BJ (cell line): ENCODE data around the gene PRKG1. TPM values are rescaled to one million over a fixed set of nuclear protein-coding genes. Genes with fewer than 3 reads are reported as not detected.

Source experiments
- CTCF ChIA-PET: fragments of 350-600 bp; formaldehyde crosslinking; extraction: SDS; loops from one replicate; lab custom pipeline; 2021; ENCODE audit warnings: antibody characterized with exemption, inconsistent platforms; lab: Yijun Ruan, JAX
- POLR2A ChIA-PET: fragments of 300-600 bp; sonication (Branson Sonifier 250); formaldehyde crosslinking; extraction: SDS; loops from one replicate; lab custom pipeline; 2021; ENCODE audit warnings: antibody characterized with exemption; lab: Charles Lee
- DNase-seq: peaks from one replicate; pipeline ENCODE4 v3.0.0-alpha.2; 2011; ENCODE audit warnings: low read depth
- H3K27me3 ChIP-seq: 2 replicates; pipeline ENCODE4 v1.6.0; 2011; ENCODE audit warnings: low read length; ENCODE audit not compliant: control insufficient read depth, insufficient read depth
- H3K36me3 ChIP-seq: 2 replicates; pipeline ENCODE4 v1.5.1; 2011; ENCODE audit warnings: low read length; ENCODE audit not compliant: control insufficient read depth, insufficient read depth
- H3K4me3 ChIP-seq: 2 replicates; pipeline ENCODE4 v1.5.1; 2011; ENCODE audit warnings: low read depth, mild to moderate bottlenecking, control low read depth, low read length
- CTCF ChIP-seq: IDR thresholded peaks from 2 replicates; pipeline ENCODE4 v1.5.1; 2011; ENCODE audit warnings: low read depth, mild to moderate bottlenecking, control low read depth, inconsistent platforms, low read length, moderate library complexity; ENCODE audit not compliant: insufficient read depth
- polyA plus RNA-seq: library from polyadenylated mRNA; depleted of rRNA; stranded (reverse); fragments of >200 nt; gene quantifications from 2 replicates; pipeline ENCODE4 v1.2.3, GENCODE V29; 2011

PRKG1 gene
- polyA plus RNA-seq, 1 experiment, result 9.7 TPM

GRCh38 chr10:51103554-51104217 lies 29.4 kb downstream of the PRKG1 start:
- H3K36me3 ChIP-seq, result no peaks in the 10 kb centered on the region
- no peaks in the 10 kb centered on the region for H3K27me3 ChIP-seq
- no peak overlapping the region for H3K4me3 ChIP-seq
- POLR2A ChIA-PET, result no interaction called here
- CTCF ChIA-PET, result interaction anchor here (0.6 to 0.9 kb wide), 3 partner anchors 10 to 318 kb away, joined by 3 read pairs; no protein-coding TSS in a partner anchor
- no peak for DNase-seq
- TF ChIP-seq CTCF, result no peak

GRCh38 chr10:51106311-51106945 lies 32.1 kb downstream of the PRKG1 start:
- ChIA-PET POLR2A (no interaction called here), CTCF (interaction anchor here (0.6 kb wide), 1 partner anchor 56 kb away, joined by 3 read pairs; no protein-coding TSS in a partner anchor)
- no peak for DNase-seq
- Histone ChIP-seq H3K36me3 (no peaks in the 10 kb centered on the region), H3K4me3 (no peak overlapping the region), H3K27me3 (no peaks in the 10 kb centered on the region)
- no peak for TF ChIP-seq CTCF

- no peak for DNase-seq
- no peak overlapping the region for H3K4me3 ChIP-seq
- no peaks in the 10 kb centered on the region for H3K36me3 ChIP-seq
- ChIA-PET CTCF (interaction anchor here (0.6 kb wide), 1 partner anchor 44 kb away, joined by 3 read pairs; no protein-coding TSS in a partner anchor), POLR2A (no interaction called here)
- TF ChIP-seq CTCF, result no peak
- no peaks in the 10 kb centered on the region for H3K27me3 ChIP-seq
These were observed 34.1 kb downstream of the PRKG1 start for GRCh38 chr10:51108406-51108805.

DNA sequence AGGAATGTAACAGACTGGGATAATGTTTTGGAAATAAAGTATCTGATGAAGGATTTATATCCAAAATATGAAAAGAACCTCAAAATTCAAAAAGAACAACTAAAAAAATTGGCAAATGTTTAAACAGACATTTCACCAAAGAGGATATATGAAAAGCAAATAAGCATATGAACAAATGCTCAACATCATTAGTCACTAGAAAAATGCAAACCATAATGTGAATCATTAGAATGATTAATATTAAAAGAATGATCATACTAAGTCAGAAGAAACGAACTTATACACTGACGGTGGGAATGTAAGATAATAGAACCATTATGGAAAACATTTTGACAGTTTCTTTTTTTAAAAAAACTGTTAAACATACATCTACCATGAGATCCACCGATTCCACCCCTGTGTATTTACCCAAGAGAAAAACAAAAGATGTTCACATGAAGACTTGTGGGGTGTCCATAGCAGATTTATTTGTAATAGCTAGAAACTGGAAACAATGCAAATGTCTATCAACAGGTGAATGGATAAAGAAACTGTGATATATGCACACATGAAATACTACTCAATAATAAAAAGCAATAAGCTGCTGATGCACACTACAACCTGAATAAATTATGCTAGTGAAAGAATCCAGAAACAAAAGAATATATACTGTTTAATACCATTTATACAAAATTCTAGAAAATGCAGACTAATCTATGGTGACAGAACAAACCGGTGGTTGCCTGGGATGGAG lies 35.7 kb downstream of the PRKG1 start:
- H3K27me3 ChIP-seq, result no peaks in the 10 kb centered on the region
- no peaks in the 10 kb centered on the region for H3K36me3 ChIP-seq
- ChIA-PET CTCF (no interaction called here), POLR2A (no interaction called here)
- H3K4me3 ChIP-seq, result no peak overlapping the region
- TF ChIP-seq CTCF, result no peak
- no peak for DNase-seq

- CTCF ChIA-PET, result no interaction called here
- Histone ChIP-seq H3K27me3 (no peaks in the 10 kb centered on the region), H3K36me3 (no peaks in the 10 kb centered on the region), H3K4me3 (no peak overlapping the region)
- DNase-seq, result no peak
- TF ChIP-seq CTCF, result no peak
- POLR2A ChIA-PET, result no interaction called here
These were observed 37.7 kb downstream of the PRKG1 start for GRCh38 chr10:51112013-51112412.
